SK-N-MC (cell line): ENCODE measurements around the gene PRKRA.

Experiments
- EZH2 ChIP-seq: fragments of 200-600 bp; sonication (generic); IDR thresholded peaks from one replicate; pipeline ENCODE4 v1.6.1; 2017; ENCODE audit warnings: antibody characterized with exemption
- POLR2AphosphoS5 ChIP-seq: IDR thresholded peaks from 2 replicates; pipeline ENCODE4 v1.6.1; 2012; ENCODE audit warnings: mild to moderate bottlenecking, low read depth, low read length, borderline replicate concordance

- TF ChIP-seq POLR2AphosphoS5 (no peak), EZH2 (no peak)
Measured at GRCh38 chr2:178409261-178409660, 41.7 kb downstream of the PRKRA start.
